BLaER1 (cell line): ENCODE measurements around the gene PAQR3.

Source experiments
- H3K27ac ChIP-seq: shearing (Covaris generic); formaldehyde crosslinking; 2 replicates; pipeline ENCODE4 v1.8.1; 2022
- H3K27me3 ChIP-seq: shearing (Covaris generic); formaldehyde crosslinking; 2 replicates; pipeline ENCODE4 v1.8.1; 2022
- H3K36me3 ChIP-seq: shearing (Covaris generic); formaldehyde crosslinking; 2 replicates; pipeline ENCODE4 v1.8.1; 2022
- H3K4me1 ChIP-seq: shearing (Covaris generic); formaldehyde crosslinking; 2 replicates; pipeline ENCODE4 v1.8.1; 2022
- H3K4me2 ChIP-seq: shearing (Covaris generic); formaldehyde crosslinking; 2 replicates; pipeline ENCODE4 v1.8.1; 2022
- H3K4me3 ChIP-seq: shearing (Covaris generic); formaldehyde crosslinking; 2 replicates; pipeline ENCODE4 v1.8.1; 2022
- H3K9ac ChIP-seq: shearing (Covaris generic); formaldehyde crosslinking; 2 replicates; pipeline ENCODE4 v1.8.1; 2022
- H3K9me3 ChIP-seq: shearing (Covaris generic); formaldehyde crosslinking; 2 replicates; pipeline ENCODE4 v1.8.1; 2022
- H4K20me1 ChIP-seq: shearing (Covaris generic); formaldehyde crosslinking; 2 replicates; pipeline ENCODE4 v1.8.1; 2022
- Cebpa-rat ChIP-seq: shearing (Covaris generic); IDR thresholded peaks from 2 replicates; pipeline ENCODE4 v1.8.1; 2022

The PAQR3 gene

DNA sequence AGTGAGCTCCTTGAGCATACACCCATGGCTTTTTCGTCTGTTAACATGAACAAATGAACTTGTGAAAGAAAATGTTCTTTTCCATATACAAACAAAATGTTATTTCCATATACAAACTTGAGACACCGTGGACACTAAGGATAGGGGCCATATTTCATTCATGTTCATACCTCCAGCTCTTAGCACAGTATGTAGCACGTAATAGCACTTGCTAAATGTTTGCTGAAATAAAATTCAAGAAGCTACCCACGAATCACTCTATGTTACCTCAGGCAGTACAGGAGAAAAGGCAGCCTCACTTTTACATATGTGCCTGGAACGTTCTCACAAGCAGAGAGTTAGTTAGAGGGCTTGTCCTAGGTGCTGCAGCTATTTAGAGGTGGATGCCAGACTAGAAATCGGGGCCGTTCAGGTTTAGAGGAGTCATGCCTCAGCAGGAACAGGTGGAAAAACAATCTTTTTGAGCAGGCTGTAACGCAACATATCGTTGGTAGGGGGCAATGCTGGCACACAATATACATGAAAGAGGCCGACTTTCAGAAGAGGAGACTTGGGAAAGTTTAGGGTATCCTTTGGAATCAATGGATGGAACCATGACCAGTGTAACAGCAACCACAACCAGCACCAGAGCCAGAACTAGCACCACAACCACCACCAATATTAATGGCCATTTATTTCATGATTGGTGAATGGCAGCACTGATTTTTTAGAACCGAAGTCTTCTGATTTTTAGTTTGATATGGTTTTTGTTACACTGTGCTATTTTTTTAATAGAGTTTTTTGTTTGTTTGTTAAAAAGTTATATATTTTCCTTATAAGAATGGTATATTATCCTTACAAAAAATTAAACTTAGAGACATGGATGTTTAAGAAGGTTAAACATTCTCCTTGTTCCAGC is 14.8 kb upstream of the PAQR3 start:
- H3K9me3 ChIP-seq: no peaks in the 10 kb centered on the region
- H3K36me3 ChIP-seq: no peaks in the 10 kb centered on the region
- TF ChIP-seq Cebpa-rat: no peak
- H3K27me3 ChIP-seq: no peaks in the 10 kb centered on the region
- no peak overlapping the region for H3K4me3 ChIP-seq
- no peaks in the 10 kb centered on the region for H3K4me1 ChIP-seq
- no peak overlapping the region for H3K4me2 ChIP-seq
- H3K27ac ChIP-seq: no peak overlapping the region
- no peak overlapping the region for H3K9ac ChIP-seq
- no peaks in the 10 kb centered on the region for H4K20me1 ChIP-seq

DNA sequence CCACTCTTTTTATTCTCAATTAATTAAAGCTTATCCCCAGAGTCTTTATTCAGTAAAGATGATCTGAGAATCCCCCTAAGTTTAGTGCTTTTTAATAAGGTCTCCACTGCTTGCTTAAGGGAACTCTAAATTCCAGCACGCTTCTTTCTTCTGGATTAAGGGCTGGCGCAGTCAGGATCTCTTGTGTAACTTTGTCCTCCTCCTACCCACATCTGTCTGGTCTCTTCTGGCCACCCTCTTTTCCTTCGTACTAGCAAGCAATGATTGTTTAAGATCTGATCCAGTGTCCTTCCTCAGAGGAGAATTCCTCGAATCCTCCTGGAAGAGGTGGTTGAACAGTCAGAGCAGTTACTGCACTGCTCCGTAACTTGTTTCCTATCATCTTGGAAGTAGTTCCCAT is 14.0 kb upstream of the PAQR3 start:
- Histone ChIP-seq H3K9ac (no peak overlapping the region; the same call in 1 of the 2 replicates), H3K4me2 (no peak overlapping the region), H3K27ac (no peak overlapping the region), H3K4me1 (no peaks in the 10 kb centered on the region), H4K20me1 (no peaks in the 10 kb centered on the region), H3K36me3 (no peaks in the 10 kb centered on the region), H3K4me3 (no peak overlapping the region), H3K9me3 (no peaks in the 10 kb centered on the region), H3K27me3 (no peaks in the 10 kb centered on the region)
- no peak for TF ChIP-seq Cebpa-rat

DNA sequence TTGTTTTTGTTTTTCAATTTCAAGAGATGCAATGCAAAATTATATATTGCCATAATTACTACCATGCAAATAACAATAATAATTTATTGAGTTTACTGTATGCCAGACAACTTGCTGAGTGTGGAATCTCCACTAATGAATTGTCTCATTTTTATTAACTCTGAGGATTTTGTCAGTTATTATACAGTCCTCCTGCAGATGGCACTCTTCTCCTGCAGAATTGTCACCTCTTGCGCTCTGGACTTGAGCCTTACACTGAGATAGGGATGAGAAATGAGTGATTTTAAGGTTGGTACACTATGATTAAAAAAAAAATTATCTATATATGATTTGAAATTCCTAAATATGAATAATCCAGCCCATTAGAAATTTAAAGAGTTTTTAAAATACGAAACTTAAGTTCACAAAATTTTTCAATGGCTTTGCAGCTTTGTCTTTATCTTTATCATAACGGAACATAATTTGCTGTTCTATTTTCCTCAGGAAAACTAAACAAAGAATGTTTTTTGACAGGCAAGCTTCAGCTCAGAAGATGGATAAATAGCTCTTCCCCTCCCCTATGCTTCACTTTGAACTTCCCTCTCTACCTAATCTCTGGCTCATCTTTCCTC is 12.7 kb upstream of the PAQR3 start:
- Histone ChIP-seq H3K4me1 (no peaks in the 10 kb centered on the region), H3K9me3 (no peaks in the 10 kb centered on the region), H3K27me3 (no peaks in the 10 kb centered on the region), H4K20me1 (no peaks in the 10 kb centered on the region), H3K36me3 (no peaks in the 10 kb centered on the region), H3K4me3 (no peak overlapping the region), H3K27ac (no peak overlapping the region), H3K9ac (no peak overlapping the region), H3K4me2 (no peak overlapping the region)
- no peak for TF ChIP-seq Cebpa-rat

DNA sequence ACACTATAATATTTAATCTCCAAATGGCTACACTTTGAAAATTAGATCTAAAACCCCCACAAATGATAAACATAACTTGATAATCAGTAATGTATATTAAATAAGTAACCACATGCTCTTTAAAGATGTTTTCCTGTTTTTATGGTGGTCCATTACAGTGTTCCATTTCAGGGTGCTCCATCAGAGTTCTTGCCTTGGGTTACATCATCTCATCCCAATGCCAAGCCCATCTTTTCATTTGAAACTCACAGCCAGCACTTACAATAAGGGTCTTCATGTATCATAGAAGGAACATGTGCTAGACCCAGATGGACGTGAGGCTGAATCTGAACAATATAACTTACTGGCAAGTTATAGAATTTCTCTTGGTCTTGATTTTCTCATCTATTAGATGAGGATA is 10.5 kb upstream of the PAQR3 start:
- H3K9me3 ChIP-seq: 0 out of 2 replicates have a peak, but pooled peaks cover 6% of the 10 kb centered on the region
- no peaks in the 10 kb centered on the region for H3K4me1 ChIP-seq
- no peaks in the 10 kb centered on the region for H4K20me1 ChIP-seq
- no peak overlapping the region for H3K9ac ChIP-seq
- no peak overlapping the region for H3K4me2 ChIP-seq
- TF ChIP-seq Cebpa-rat: no peak
- H3K36me3 ChIP-seq: no peaks in the 10 kb centered on the region
- no peak overlapping the region for H3K27ac ChIP-seq
- H3K4me3 ChIP-seq: no peak overlapping the region
- H3K27me3 ChIP-seq: no peaks in the 10 kb centered on the region

DNA sequence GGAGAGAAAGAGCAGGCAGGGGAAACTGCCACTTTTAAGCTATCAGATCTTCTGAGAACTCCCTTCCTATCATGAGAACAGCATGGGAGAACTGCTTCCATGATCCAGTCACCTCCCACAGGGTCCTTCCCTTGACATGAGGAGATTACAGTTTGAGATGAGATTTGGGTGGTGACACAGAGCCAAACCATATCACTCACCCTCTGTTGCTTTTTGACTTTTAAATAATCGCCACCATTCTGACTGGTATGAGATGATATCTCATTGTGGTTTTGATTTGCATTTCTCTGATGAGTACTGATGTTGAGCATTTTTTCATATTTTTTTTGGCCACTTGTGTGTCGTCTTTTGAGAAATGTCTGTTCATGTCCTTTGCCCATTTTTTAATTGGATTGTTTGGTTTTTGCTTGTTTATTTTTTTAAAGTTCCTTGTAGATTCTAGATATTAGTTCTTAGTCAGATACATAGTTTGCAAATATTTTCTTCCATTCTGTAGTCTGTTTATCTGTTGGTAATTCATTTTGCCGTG is 6.5 kb upstream of the PAQR3 start:
- Histone ChIP-seq H3K4me1 (no peaks in the 10 kb centered on the region), H3K36me3 (no peaks in the 10 kb centered on the region), H3K27ac (no peak overlapping the region), H3K4me2 (no peak overlapping the region), H3K9ac (no peak overlapping the region), H3K9me3 (0 out of 2 replicates have a peak, but pooled peaks cover 6% of the 10 kb centered on the region), H4K20me1 (no peaks in the 10 kb centered on the region), H3K27me3 (no peaks in the 10 kb centered on the region), H3K4me3 (no peak overlapping the region)
- TF ChIP-seq Cebpa-rat: no peak

DNA sequence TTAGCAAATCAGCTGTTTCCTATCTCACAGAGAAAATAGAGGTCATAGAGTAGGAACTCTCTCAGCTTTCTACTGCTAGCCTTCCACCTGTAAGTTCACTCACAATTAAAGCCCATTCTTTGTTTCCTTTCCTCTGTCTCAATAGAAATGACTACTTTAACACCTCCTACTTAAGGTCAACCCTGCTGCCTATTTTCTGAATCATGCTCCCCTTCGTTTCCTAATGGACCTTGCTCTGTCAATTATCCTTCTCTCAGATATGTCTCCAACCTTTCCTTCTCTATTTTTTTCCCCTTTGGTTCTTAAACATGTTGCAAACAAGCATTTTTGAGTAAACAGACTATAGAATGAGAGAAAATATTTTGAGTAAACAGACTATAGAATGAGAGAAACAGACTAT is 5.1 kb upstream of the PAQR3 start:
- Histone ChIP-seq H3K9me3 (0 out of 2 replicates have a peak, but pooled peaks cover 6% of the 10 kb centered on the region), H3K27me3 (no peaks in the 10 kb centered on the region), H3K4me1 (peaks cover 10% of the 10 kb centered on the region), H3K36me3 (no peaks in the 10 kb centered on the region), H4K20me1 (no peaks in the 10 kb centered on the region), H3K27ac (no peak overlapping the region), H3K9ac (no peak overlapping the region), H3K4me3 (no peak overlapping the region), H3K4me2 (no peak overlapping the region)
- no peak for TF ChIP-seq Cebpa-rat

DNA sequence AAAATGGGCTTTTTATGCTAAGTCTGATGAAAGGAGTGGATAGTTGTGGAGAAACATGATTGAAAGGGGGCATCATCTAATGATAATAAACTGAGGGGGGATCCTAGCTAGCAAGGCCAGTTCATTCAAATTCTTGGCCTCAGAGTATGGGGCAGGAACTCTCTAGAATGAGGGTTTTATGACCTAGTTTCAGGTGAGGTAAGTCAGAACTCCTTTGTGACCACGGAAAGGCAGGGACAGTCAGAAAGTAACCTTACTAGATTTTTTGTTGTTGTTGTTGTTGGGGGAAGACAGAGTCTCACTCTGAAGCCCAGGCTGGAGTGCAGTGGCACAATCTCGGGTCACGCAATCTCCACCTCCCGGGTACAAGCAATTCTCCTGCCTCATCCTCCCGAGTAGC is 1.5 kb upstream of the PAQR3 start:
- Histone ChIP-seq H3K4me1 (peaks cover 22% of the 10 kb centered on the region), H3K4me2 (peak overlapping the region; percentile 90; the same call in 1 of the 2 replicates)

DNA sequence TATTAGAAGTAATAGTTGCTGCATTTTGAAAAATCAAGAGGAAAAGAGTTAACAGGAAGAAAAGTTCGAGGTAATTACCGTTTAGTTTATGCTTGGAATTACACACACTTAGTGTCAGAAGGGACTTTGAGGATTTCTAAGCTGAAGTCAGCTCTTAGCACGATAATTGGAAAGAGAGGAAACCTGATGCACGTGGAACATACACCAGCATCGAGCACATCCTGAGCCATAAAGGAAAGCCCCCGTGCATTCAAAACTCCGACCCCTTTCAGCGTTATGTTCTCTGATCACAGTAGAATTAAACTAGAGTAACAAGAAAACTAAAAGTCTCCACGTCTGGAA is 400 bp upstream of the PAQR3 start:
- H4K20me1 ChIP-seq: no peaks in the 10 kb centered on the region
- H3K4me1 ChIP-seq: peaks cover 22% of the 10 kb centered on the region
- no peak for TF ChIP-seq Cebpa-rat
- H3K9me3 ChIP-seq: no peaks in the 10 kb centered on the region
- H3K27me3 ChIP-seq: no peaks in the 10 kb centered on the region
- H3K4me2 ChIP-seq: peak overlapping the region; percentile 90
- H3K27ac ChIP-seq: no peak overlapping the region
- H3K4me3 ChIP-seq: peak overlapping the region; percentile 94
- no peaks in the 10 kb centered on the region for H3K36me3 ChIP-seq
- H3K9ac ChIP-seq: peak overlapping the region; percentile 84; the same call in 1 of the 2 replicates

More for the DNA sequence above, 1.5 kb upstream of the PAQR3 start:
- Histone ChIP-seq H3K27me3 (no peaks in the 10 kb centered on the region), H3K4me3 (no peak overlapping the region), H3K9me3 (no peaks in the 10 kb centered on the region), H4K20me1 (no peaks in the 10 kb centered on the region), H3K9ac (no peak overlapping the region), H3K27ac (no peak overlapping the region), H3K36me3 (no peaks in the 10 kb centered on the region)
- TF ChIP-seq Cebpa-rat: no peak

DNA sequence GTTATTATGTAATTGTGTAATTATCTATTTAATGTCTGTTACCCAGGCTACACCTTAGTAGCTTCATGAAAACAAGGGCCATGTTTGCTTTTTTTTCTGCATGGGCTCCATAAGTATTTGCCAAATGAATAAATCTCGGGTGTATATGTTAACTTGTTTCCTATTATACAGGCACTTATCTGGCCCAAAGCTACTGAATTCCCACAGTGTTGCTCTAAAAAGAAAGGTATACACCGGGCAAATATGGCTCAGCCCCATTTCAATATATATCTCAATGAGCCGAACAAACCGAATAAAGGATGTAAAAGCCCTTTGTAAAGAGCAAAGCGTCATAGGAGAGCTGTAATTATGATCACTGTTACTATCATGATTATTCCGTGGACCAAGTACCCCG is 767 bp downstream of the PAQR3 start:
- peak overlapping the region; percentile 90 for H3K4me2 ChIP-seq
- peaks cover 2% of the 10 kb centered on the region; the same call in 1 of the 2 replicates for H3K36me3 ChIP-seq
- H3K4me1 ChIP-seq: peaks cover 22% of the 10 kb centered on the region
- H3K27ac ChIP-seq: peak overlapping the region; percentile 76; the same call in 1 of the 2 replicates
- H3K27me3 ChIP-seq: no peaks in the 10 kb centered on the region
- H3K4me3 ChIP-seq: peak overlapping the region; percentile 94
- H3K9me3 ChIP-seq: no peaks in the 10 kb centered on the region
- no peak for TF ChIP-seq Cebpa-rat
- H4K20me1 ChIP-seq: no peaks in the 10 kb centered on the region
- H3K9ac ChIP-seq: peak overlapping the region; percentile 84

DNA sequence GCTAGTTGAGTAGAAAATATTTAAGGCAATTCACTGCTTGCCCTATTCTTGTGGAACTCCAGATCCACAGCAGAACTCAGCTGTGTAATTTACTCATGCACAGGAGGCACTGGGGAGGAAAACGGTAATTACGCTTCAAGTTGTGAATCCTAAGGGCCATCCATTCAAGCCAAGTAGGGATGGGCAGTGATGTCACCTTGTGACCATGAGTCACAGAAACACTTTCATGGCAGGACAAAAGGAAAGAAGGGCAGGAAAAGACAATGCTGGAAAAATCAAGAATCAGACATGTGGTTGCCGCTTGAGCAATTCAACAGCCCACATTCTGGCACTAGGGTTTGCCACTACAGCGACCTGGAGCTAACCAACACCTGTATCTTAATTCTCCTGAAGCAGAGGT is 1.4 kb downstream of the PAQR3 start:
- Histone ChIP-seq H3K4me1 (peaks cover 22% of the 10 kb centered on the region), H4K20me1 (no peaks in the 10 kb centered on the region), H3K27ac (no peak overlapping the region), H3K4me2 (peak overlapping the region; percentile 90), H3K36me3 (peaks cover 7% of the 10 kb centered on the region), H3K9ac (0 out of 2 replicates have a peak overlapping the region, but pooled peaks have one; percentile 84), H3K4me3 (0 out of 2 replicates have a peak overlapping the region, but pooled peaks have one; percentile 94), H3K9me3 (no peaks in the 10 kb centered on the region), H3K27me3 (no peaks in the 10 kb centered on the region)
- TF ChIP-seq Cebpa-rat: no peak
